GM12878 (cell line): ENCODE measurements around the gene CNTN2. TPM values are rescaled to one million over a fixed set of nuclear protein-coding genes. Genes with fewer than 3 reads are reported as not detected.

Experiments
- ATAC-seq: fragments of 200-7000 bp; cut with Tn5 transposase; 3 replicates; pipeline ENCODE4 v1.9.1; 2020; ENCODE audit warnings: mild to moderate bottlenecking, moderate library complexity
- BruUV-seq: library from RNA; stranded (reverse); fragments of 400-500 nt; replicated peaks from 2 replicates; lab custom pipeline; 2021; lab: Mats Ljungman, UMichigan
- CTCF ChIA-PET: fragments of 300-600 bp; sonication (Branson Sonifier 250); formaldehyde crosslinking; extraction: SDS; loops from one replicate; lab custom pipeline; 2021; ENCODE audit warnings: inconsistent platforms; lab: Yijun Ruan, JAX
- POLR2A ChIA-PET: fragments of 350-600 bp; formaldehyde crosslinking; extraction: SDS; loops from one replicate; lab custom pipeline; 2021; ENCODE audit warnings: inconsistent platforms; lab: Charles Lee
- RAD21 ChIA-PET: fragments of 300-600 bp; sonication (Branson Sonifier 250); formaldehyde crosslinking; loops from one replicate; lab custom pipeline; 2023; ENCODE audit warnings: antibody characterized with exemption; ENCODE audit not compliant: unreplicated experiment; lab: Charles Lee
- SMC1A ChIA-PET: fragments of 300-600 bp; sonication (Branson Sonifier 250); formaldehyde crosslinking; loops from one replicate; lab custom pipeline; 2023; ENCODE audit not compliant: unreplicated experiment, uncharacterized antibody; lab: Charles Lee
- DNase-seq: peaks from one replicate; pipeline ENCODE4 v3.0.0-alpha.2; 2011; ENCODE audit warnings: low read depth, low spot score
- FAIRE-seq: peaks from 3 replicates; lab custom pipeline; 2011; peaks lifted over from hg19 to GRCh38; lab: Jason Lieb, UNC
- H2AFZ ChIP-seq: 2 replicates; pipeline ENCODE4 v1.6.0; 2011; ENCODE audit warnings: low read depth, low read length, control low read depth; ENCODE audit not compliant: control insufficient read depth
- H3K27ac ChIP-seq: 2 replicates; pipeline ENCODE4 v1.5.1; 2011; ENCODE audit warnings: control low read depth; ENCODE audit not compliant: control insufficient read depth, insufficient read depth
- H3K27me3 ChIP-seq, 2 experiments: replicated peaks in 1 of 2; 2 replicates each; pipeline versions ENCODE4 v1.6.0 to v1.6.1; 2011; ENCODE audit warnings: low read length in 1 of 2; ENCODE audit not compliant: control insufficient read depth in 2 of 2, insufficient read depth in 2 of 2
- H3K36me3 ChIP-seq, 2 experiments: 2 replicates each; pipeline ENCODE4 v1.5.1; 2011; ENCODE audit warnings: low read length in 1 of 2; ENCODE audit not compliant: control insufficient read depth in 2 of 2, insufficient read depth in 2 of 2
- H3K4me1 ChIP-seq: 2 replicates; pipeline ENCODE4 v1.6.1; 2011; ENCODE audit warnings: mild to moderate bottlenecking, low read length, moderate library complexity, mixed read lengths; ENCODE audit not compliant: control insufficient read depth, insufficient read depth
- H3K4me2 ChIP-seq: 2 replicates; pipeline ENCODE4 v1.6.0; 2011; ENCODE audit warnings: control low read depth; ENCODE audit not compliant: control insufficient read depth, insufficient read depth
- H3K4me3 ChIP-seq: fragments of 200-600 bp; sonication (generic); 2 replicates; pipeline ENCODE4 v1.5.1; 2016
- H3K79me2 ChIP-seq: 2 replicates; pipeline ENCODE4 v1.6.0; 2011; ENCODE audit warnings: low read length; ENCODE audit not compliant: control insufficient read depth, insufficient read depth
- H3K9ac ChIP-seq: 2 replicates; pipeline ENCODE4 v1.8.0; 2011; ENCODE audit warnings: low read length, control low read depth, mixed read lengths; ENCODE audit not compliant: control insufficient read depth, insufficient read depth
- H3K9me3 ChIP-seq: replicated peaks from 3 replicates; pipeline ENCODE4 v1.5.1; 2011; ENCODE audit warnings: mild to moderate bottlenecking, low read length; ENCODE audit not compliant: control insufficient read depth, insufficient read depth
- H4K20me1 ChIP-seq: 2 replicates; pipeline ENCODE4 v1.6.0; 2011; ENCODE audit not compliant: control insufficient read depth, insufficient read depth
- BCLAF1 ChIP-seq: fragments of 450-650 bp; IDR thresholded peaks from 2 replicates; pipeline ENCODE4 v1.6.1; 2017; ENCODE audit warnings: antibody characterized with exemption, mild to moderate bottlenecking, moderate library complexity
- BHLHE40 ChIP-seq, 2 experiments: fragments of 450-650 bp in 1 of 2; IDR thresholded peaks; 2 replicates each; pipeline ENCODE4 v1.6.1; 2011 to 2017; ENCODE audit warnings: low read depth in 2 of 2, borderline replicate concordance in 1 of 2, improper control_type of control experiment in 1 of 2, low read length in 1 of 2, mild to moderate bottlenecking in 1 of 2
- CHD4 ChIP-seq: fragments of 200-600 bp; sonication (generic); IDR thresholded peaks from 2 replicates; pipeline ENCODE4 v1.6.1; 2016; ENCODE audit warnings: mild to moderate bottlenecking
- JUNB ChIP-seq: IDR thresholded peaks from 2 replicates; pipeline ENCODE4 v1.6.1; 2016; ENCODE audit warnings: antibody characterized with exemption, mild to moderate bottlenecking
- NR2C2 ChIP-seq: IDR thresholded peaks from 2 replicates; pipeline ENCODE4 v1.6.1; 2011; ENCODE audit warnings: borderline replicate concordance, low read depth; ENCODE audit not compliant: control insufficient read depth, insufficient read length
- POLR2A ChIP-seq: IDR thresholded peaks from 2 replicates; pipeline ENCODE4 v1.6.1; 2011; ENCODE audit warnings: low read depth, mild to moderate bottlenecking, low read length
- RCOR1 ChIP-seq: conservative IDR thresholded peaks from 2 replicates; pipeline ENCODE4 v1.6.1; 2012; ENCODE audit warnings: low read depth, low read length, improper control_type of control experiment
- SREBF2 ChIP-seq: IDR thresholded peaks from 2 replicates; pipeline ENCODE4 v1.6.1; 2012; ENCODE audit warnings: mild to moderate bottlenecking, low read length
- STAT3 ChIP-seq: IDR thresholded peaks from 2 replicates; pipeline ENCODE4 v1.6.1; 2011; ENCODE audit warnings: low read depth, low read length, improper control_type of control experiment
- SUZ12 ChIP-seq: fragments of 200-600 bp; sonication (generic); IDR thresholded peaks from one replicate; pipeline ENCODE4 v1.6.1; 2018; ENCODE audit warnings: antibody characterized with exemption, mild to moderate bottlenecking; ENCODE audit not compliant: unreplicated experiment
- USF1 ChIP-seq: IDR thresholded peaks from 2 replicates; pipeline ENCODE4 v1.6.1; 2011; ENCODE audit warnings: borderline replicate concordance, low read depth, mild to moderate bottlenecking, moderate library complexity, mixed read lengths, low read length; ENCODE audit not compliant: insufficient read depth; ENCODE audit errors: extremely low read length
- ZBED1 ChIP-seq: IDR thresholded peaks from 2 replicates; pipeline ENCODE4 v1.6.1; 2016; ENCODE audit warnings: borderline replicate concordance
- ZNF217 ChIP-seq: fragments of 450-650 bp; IDR thresholded peaks from 2 replicates; pipeline ENCODE4 v1.6.1; 2017; ENCODE audit warnings: antibody characterized with exemption, mild to moderate bottlenecking
- ZNF274 ChIP-seq: IDR thresholded peaks from one replicate; pipeline ENCODE4 v1.8.0; 2011; ENCODE audit not compliant: insufficient read length, insufficient read depth
- ZNF592 ChIP-seq: fragments of 450-650 bp; IDR thresholded peaks from 2 replicates; pipeline ENCODE4 v1.6.1; 2017; ENCODE audit warnings: mild to moderate bottlenecking, moderate library complexity
- WGBS: methylation state at CpG from one replicate; pipeline ENCODE4 v1.1.6; 2016; ENCODE audit warnings: low lambda C conversion rate; ENCODE audit not compliant: insufficient replicate concordance, insufficient coverage; ENCODE audit errors: missing lambda C conversion rate; 5-methylcytosine and 5-hydroxymethylcytosine counted together
- in situ Hi-C: fragments of 300-500 bp; cut with MboI; formaldehyde crosslinking; loops from 9 replicates; pipeline ENCODE4 v1.14.3; 2018; ENCODE audit warnings: mixed read lengths
- intact Hi-C: fragments of 100-400 bp; cut with micrococcal nuclease; formaldehyde crosslinking; loops from one replicate; pipeline ENCODE4 v1.14.2; 2022; ENCODE audit not compliant: unreplicated experiment
- polyA plus RNA-seq, 11 experiments: library from polyadenylated mRNA; depleted of rRNA in 4 of 11; unstranded in 6 of 11; stranded (reverse) in 5 of 11; fragments of >200 nt; fragmentation: Nextera tagmentation in 4 of 11; fragmentation: Illumina TruSeq in 1 of 11; extraction: Ambion mirVana in 4 of 11; extraction: Trizol in 1 of 11; gene quantifications; 1 replicate in 1 of 11; 2 replicates in 10 of 11; pipeline versions ENCODE4 v1.2.1 to v1.2.3, GENCODE V29; 2011 to 2016; ENCODE audit warnings: inconsistent platforms in 2 of 11, missing spikeins in 2 of 11, low read depth in 1 of 11
- total RNA-seq, 4 experiments: library from RNA; depleted of rRNA in 3 of 4; stranded (reverse); fragments of >200 nt in 3 of 4; fragmentation: Illumina TruSeq in 1 of 4; extraction: Trizol in 1 of 4; gene quantifications; 2 replicates each; pipeline versions ENCODE4 v1.2.1 to v1.2.3, GENCODE V29; 2013 to 2021

The CNTN2 gene
- total and polyA plus RNA-seq, 10 of the 15 experiments (the other 5 are each of a cell fraction or from before 2014, with no cell fraction given): 0.03 TPM; not detected in 9

- TF ChIP-seq ZNF592: no peak
- no peak for TF ChIP-seq ZNF217
- no peak for TF ChIP-seq STAT3
- no peak for TF ChIP-seq NR2C2
- TF ChIP-seq CHD4: no peak
Observed at GRCh38 chr1:205015241-205015640, 27.8 kb upstream of the CNTN2 start (continued).

GRCh38 chr1:205016075-205016474, 26.9 kb upstream of the CNTN2 start:
- RAD21 ChIA-PET: no interaction called here
- FAIRE-seq (no peak), ATAC-seq (no peak), DNase-seq (no peak)
- BruUV-seq: no TSS peak
- H3K27me3 ChIP-seq: peaks cover 0 to 20% of the 10 kb centered on the region in 2 experiments; a peak in 3 of 4 replicates
- WGBS: 9% methylated on average over 9 of the region's 9 CpGs
- H3K9ac ChIP-seq: no peak overlapping the region
- intact Hi-C loops: no loop called here
- H4K20me1 ChIP-seq: no peaks in the 10 kb centered on the region
- POLR2A ChIA-PET: no interaction called here
- H3K4me1 ChIP-seq: no peaks in the 10 kb centered on the region
- no peaks in the 10 kb centered on the region for H3K9me3 ChIP-seq
- CTCF ChIA-PET: no interaction called here
- in situ Hi-C loops: no loop called here
- no peak overlapping the region for H2AFZ ChIP-seq
- no peak overlapping the region for H3K27ac ChIP-seq
- no peak overlapping the region for H3K4me3 ChIP-seq
- no peak overlapping the region for H3K4me2 ChIP-seq
- SMC1A ChIA-PET: no interaction called here
- H3K36me3 ChIP-seq: no peaks in the 10 kb centered on the region
- no peaks in the 10 kb centered on the region for H3K79me2 ChIP-seq
- no peak for TF ChIP-seq USF1
- no peak for TF ChIP-seq SUZ12
- TF ChIP-seq ZBED1: no peak
- no peak for TF ChIP-seq RCOR1
- no peak for TF ChIP-seq ZNF274
- no peak for TF ChIP-seq JUNB
- no peak for TF ChIP-seq POLR2A
- TF ChIP-seq SREBF2: no peak
- no peak for TF ChIP-seq BCLAF1
- TF ChIP-seq BHLHE40 (IDR thresholded peaks at IDR 0.05; ENCODE audit: borderline replicate concordance in 1 of 2, low read depth in 2 of 2, low read length in 1 of 2): no peak
